SKM-1 treated with dmso at 0.1 percent for 144 hours (cell line): ENCODE measurements around the gene BAG5.
A peak's percentile ranks its signal among the peaks of the same experiment; 100 is the strongest.

Source experiments
- DNase-seq: peaks from one replicate; lab custom pipeline; 2025; ENCODE audit not compliant: unreplicated experiment; lab: John Stamatoyannopoulos, UW

BAG5 gene

GRCh38 chr14:103547455-103547940 lies 15.0 kb downstream of the BAG5 start:
- no peak for DNase-seq

GRCh38 chr14:103546652-103547454 lies 15.6 kb downstream of the BAG5 start:
- DNase-seq, result peak; percentile 5

- no peak for DNase-seq
Measured at GRCh38 chr14:103545915-103546651, 16.4 kb downstream of the BAG5 start.

DNA sequence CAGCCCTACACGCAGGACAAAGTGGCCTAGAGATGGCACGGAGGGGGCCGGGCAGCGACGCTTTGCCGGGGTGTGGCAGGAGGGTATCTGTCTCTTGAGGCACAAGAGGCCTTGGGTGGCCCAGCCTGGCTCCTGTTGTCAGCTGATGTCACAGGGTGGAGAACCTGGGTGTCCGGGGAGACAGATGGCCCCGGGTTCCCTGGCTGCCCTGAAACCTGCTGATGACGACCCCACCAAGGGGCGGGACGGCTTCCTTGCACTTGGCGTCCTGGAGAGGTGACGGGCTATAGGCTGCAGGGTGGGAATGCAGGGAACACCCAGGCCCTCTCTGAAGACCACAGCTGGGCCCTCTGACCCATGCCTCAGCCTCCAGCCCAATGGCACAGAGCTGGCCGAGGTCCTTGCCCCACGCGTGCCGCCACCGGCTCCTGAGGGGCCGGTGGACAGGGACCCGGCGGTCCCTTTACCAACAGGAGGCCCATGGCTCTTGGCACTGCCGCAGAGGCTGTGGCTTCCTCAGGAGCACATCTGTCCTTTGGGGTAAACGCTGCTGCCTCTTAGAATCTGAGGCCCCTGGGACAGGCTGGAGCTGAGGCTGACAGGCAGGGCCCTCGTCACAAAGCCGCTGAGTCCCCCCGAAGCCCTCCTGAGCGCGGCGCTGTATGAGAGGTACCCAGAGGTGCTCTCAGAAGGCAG lies 17.1 kb downstream of the BAG5 start:
- no peak for DNase-seq

- no peak for DNase-seq
Measured at GRCh38 chr14:103544388-103545218, 17.9 kb downstream of the BAG5 start.

DNA sequence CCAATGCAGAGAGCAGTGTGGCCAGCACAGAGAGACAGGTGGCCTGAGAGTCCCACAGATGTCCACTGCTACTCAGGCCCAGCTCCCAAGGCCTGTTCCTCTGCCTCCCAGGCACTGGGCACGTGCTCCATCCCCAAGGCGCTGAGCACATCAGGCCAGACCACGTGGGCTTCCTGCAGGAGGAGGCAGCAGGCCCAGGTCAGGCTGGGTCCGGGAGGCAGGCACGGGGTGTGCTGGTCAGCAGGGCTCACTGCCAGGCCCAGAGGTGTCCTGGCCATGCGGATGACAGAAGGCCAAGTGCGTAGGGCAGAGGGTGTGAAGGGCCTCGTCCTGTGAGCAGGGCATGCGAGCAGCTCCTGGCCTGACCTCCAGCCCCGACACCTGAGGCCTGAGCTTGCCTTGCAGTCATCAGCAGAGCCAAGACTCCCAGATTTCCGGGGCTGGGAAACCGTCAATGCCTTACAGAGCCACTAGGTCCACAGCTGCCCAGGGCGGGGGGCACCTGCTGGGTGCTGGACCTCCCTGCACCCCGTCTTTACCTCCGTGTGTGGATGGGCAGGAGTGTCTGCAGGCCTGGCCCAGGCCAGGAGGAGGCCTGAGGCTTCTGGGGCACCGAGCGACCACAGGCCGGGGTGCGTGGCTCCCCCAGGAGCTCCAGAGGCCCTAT lies 18.6 kb downstream of the BAG5 start:
- no peak for DNase-seq

DNA sequence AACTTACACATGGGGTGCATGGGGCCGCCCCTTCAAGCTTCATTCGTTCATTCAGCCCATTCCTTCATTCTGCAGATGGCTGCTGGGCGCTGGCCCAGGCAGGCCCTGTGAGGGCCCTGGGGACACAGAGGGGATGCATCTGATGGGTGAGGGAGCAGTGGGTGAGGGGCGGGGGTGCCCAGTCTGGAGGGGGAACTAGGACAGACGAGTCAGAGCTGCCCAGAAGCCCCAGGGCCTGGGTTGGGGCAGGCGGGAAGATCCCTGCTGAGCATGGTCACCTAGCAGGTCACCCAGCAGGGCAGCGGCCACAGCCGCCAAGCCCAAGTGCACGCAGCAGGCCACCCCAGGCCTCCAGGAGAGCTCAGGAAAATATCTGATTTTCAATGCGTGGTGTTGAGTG lies 19.3 kb downstream of the BAG5 start:
- no peak for DNase-seq

GRCh38 chr14:103542605-103543088 lies 19.8 kb downstream of the BAG5 start:
- DNase-seq, result no peak

- no peak for DNase-seq
Measured at GRCh38 chr14:103541709-103542604, 20.5 kb downstream of the BAG5 start.

- DNase-seq, result no peak
Measured at GRCh38 chr14:103540821-103541708, 21.4 kb downstream of the BAG5 start.

DNA sequence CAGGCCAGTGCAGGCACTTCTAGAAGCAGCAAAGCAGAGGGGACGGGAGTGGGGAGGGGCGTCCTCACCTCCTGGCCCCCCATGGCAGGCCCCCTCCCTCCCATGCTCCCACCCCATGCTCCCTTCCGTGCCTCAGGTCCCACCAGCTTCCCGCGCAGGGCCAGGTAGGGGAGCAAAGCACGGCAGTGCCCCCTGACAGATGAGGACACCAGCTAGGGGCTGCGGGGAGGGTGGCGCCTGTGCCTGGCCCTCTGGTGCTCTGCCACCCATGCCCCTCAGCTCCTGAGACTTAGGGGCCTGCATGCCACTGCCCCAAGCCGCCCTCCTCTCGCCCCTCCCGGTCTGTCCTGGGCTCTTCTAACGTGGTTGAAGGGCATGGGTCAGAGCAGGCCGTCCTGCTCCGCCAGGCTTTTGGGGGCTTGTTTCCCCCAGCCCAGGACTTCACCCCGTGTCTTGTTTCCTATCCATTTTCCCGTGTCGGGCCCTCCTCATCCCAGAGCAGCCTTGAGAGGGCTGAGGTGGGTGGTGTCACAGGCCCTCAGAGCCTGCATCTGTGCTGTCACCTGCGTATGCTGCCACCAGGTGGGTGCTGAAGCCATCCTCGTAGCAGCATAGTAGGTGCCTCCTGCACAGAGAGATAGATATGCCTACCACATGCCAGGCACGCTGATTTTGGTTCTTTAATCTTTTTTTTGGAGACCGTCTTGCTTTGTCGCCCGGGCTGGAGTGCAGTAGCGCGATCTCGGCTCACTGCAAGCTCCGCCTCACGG lies 23.2 kb downstream of the BAG5 start:
- no peak for DNase-seq

DNA sequence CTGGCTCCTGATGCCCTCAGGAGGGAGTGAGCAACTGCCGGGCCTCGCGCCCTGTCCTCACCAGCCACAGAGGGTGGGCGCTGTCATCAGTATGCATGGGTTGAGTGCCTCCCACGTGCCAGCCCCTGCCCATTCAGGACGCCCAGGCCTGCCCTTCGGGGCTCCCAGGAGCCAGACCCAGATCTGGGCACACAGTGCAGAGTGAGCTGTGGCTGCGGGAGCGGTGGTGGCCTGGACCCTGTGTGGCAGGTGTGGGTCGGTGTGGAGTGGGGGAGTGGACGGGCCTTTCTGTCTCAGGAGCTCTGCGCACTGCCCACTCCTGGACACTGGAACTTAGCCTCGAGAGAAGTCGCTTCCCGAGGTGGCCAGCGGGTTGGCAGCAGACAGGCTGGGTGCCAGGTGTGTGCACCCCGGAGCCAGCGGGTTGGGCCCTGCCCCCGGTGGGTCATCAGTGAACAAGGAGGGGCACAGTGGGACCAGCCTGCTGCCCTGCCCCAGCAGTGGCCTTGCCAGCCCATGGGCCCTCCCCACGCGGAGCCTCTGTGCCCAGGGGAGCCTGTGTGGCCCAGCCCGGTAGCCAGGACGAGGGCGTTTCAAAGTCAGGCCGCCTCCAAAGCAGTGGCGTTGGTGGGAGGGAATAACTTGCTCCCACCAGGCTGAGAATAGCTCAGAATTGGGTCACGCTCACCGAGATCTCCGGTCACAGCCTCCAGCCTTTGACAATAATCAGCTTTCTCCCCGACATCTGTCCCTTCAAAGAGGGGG lies 24.0 kb downstream of the BAG5 start:
- no peak for DNase-seq

GRCh38 chr14:103537175-103537990 lies 25.1 kb downstream of the BAG5 start:
- DNase-seq, result no peak

GRCh38 chr14:103536693-103537092 lies 25.8 kb downstream of the BAG5 start:
- DNase-seq, result no peak

DNA sequence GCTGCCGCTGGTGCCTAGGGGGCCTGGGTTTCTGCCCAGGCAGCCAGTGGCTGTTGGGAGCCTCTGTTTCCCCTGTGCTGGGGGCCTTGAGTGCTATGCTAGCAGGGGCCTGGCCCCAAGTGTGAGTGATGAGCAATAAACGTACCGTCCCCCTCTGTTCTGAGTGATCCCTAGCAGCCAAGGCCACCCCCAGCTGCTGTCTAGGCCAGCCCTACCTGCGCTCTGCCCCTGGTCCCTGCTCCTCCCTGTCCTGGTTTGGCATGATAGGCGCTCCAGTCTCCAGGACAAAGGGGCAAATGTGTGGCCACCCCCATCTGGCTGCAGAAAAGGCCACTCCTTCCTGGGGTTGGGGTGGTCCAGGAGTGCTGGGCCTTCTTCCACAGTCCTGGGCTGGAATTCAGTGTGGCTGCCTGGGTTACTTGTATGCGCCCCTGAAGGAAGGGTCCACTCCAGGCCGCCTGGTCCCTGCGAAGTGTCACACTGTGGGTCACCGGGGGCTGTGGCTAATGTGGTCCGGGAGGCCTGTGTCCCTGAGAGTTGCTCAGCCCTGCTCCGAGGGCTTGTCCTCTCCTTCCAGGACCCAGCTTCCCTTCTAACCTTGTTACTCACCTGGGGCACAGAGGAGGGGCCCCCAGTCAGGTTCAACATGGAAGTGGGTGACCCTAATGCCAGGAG lies 26.4 kb downstream of the BAG5 start:
- no peak for DNase-seq
